Peyer's patch (tissue), 4 donors: ENCODE measurements around the gene PGS1.

ENCODE experiments used
- POLR2A ChIP-seq, 2 donors: fragments of 450-650 bp; IDR thresholded peaks; one replicate each; pipeline ENCODE4 v1.5.1; 2017; ENCODE audit warnings: antibody characterized with exemption in 2 of 2, mild to moderate bottlenecking in 2 of 2, moderate library complexity in 2 of 2
- TF ChIP-seq, protein P1 (sequence below), 6 experiments: fragments of 450-650 bp in 4 of 6; fragments of 200-600 bp in 2 of 6; sonication (generic) in 1 of 6; IDR thresholded peaks; one replicate each; pipeline ENCODE4 v1.5.1; 2017 to 2019; ENCODE audit warnings: antibody characterized with exemption in 6 of 6, mild to moderate bottlenecking in 3 of 6, moderate library complexity in 1 of 6

GRCh38 chr17:78341559-78342448, 36.6 kb upstream of the PGS1 start:
- TF ChIP-seq, protein P1, sequence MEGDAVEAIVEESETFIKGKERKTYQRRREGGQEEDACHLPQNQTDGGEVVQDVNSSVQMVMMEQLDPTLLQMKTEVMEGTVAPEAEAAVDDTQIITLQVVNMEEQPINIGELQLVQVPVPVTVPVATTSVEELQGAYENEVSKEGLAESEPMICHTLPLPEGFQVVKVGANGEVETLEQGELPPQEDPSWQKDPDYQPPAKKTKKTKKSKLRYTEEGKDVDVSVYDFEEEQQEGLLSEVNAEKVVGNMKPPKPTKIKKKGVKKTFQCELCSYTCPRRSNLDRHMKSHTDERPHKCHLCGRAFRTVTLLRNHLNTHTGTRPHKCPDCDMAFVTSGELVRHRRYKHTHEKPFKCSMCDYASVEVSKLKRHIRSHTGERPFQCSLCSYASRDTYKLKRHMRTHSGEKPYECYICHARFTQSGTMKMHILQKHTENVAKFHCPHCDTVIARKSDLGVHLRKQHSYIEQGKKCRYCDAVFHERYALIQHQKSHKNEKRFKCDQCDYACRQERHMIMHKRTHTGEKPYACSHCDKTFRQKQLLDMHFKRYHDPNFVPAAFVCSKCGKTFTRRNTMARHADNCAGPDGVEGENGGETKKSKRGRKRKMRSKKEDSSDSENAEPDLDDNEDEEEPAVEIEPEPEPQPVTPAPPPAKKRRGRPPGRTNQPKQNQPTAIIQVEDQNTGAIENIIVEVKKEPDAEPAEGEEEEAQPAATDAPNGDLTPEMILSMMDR (IDR thresholded peaks at IDR 0.05): no peak
- TF ChIP-seq POLR2A (IDR thresholded peaks at IDR 0.05): no peak
